Activated naive CD8-positive, alpha-beta T cell treated with anti-CD3 and anti-CD28 coated beads, Interleukin-2, amount 50 U/mL, for 24 hours (primary cell): ENCODE data around the gene ZCCHC14.
"Not testable (repeated sequence)": the region's sequence is repeated elsewhere in the genome, so short reads cannot be mapped to it uniquely, and the experiment has no call there.

Source experiments
- ATAC-seq: fragments of 150-1000 bp; cut with Tn5 transposase; one replicate; pipeline ENCODE4 v1.10.0; 2021
- DNase-seq: peaks from one replicate; pipeline ENCODE4 v3.0.0; 2021
- H3K27ac Mint-ChIP-seq: one replicate; pipeline ENCODE4 v1.8.0; 2021; ENCODE audit warnings: mild to moderate bottlenecking, mixed read lengths
- H3K27me3 Mint-ChIP-seq: one replicate; pipeline ENCODE4 v1.8.0; 2021; ENCODE audit warnings: mixed read lengths
- H3K36me3 Mint-ChIP-seq: one replicate; pipeline ENCODE4 v1.8.0; 2021; ENCODE audit warnings: low read depth, mixed read lengths
- H3K4me1 Mint-ChIP-seq: one replicate; pipeline ENCODE4 v1.8.0; 2021; ENCODE audit warnings: mixed read lengths
- H3K4me3 Mint-ChIP-seq: one replicate; pipeline ENCODE4 v1.8.0; 2021; ENCODE audit warnings: mild to moderate bottlenecking, moderate library complexity, mixed read lengths
- H3K9me3 Mint-ChIP-seq: one replicate; pipeline ENCODE4 v1.8.0; 2021; ENCODE audit warnings: mixed read lengths

The ZCCHC14 gene

DNA sequence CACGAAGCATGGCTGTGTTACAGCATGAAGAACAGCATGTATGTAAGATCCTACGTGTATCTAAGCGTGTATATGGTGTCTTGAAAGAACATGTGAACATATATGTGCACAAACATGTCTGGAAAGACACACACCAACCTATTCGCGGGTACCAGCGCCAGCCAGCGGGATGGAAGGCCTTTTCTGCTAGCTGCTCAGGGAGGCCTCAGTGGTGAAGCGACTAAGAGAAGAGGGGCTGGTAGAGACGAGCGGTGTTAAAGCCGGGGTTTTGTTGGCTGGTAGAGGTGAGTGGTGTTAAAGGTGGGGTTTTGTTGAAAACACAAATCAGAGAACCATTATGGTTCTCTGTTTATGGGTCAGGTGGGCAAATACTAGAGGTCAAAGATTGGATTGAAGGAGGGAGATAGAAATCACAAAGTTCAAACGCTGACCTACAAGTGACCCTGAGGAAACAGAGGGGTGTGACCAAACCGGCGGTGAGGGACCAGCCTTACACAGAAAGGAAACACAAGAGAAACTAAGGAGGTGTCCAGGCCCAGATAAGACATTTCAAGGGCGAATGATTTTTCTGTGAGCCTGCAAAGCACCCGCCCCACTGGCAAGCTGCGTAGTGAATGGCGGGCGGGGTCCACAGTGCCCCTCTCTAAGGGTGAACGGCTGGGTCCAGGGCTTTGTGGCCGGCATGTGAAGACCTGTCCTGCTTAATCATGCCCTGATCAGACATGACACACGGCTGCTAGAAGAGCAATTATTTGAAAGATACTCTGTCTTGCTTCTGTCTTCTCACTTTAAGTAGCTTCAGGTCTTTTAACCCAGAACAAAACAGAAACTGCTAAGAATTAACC, 8.1 kb downstream of the ZCCHC14 start:
- DNase-seq (no peak), ATAC-seq (no peak)
- Mint-ChIP-seq H3K27me3 (no peaks in the 10 kb centered on the region), H3K36me3 (peaks cover 11% of the 10 kb centered on the region), H3K4me1 (peaks cover 76% of the 10 kb centered on the region), H3K4me3 (no peak overlapping the region), H3K27ac (peak overlapping the region; percentile 0), H3K9me3 (no peaks in the 10 kb centered on the region)

DNA sequence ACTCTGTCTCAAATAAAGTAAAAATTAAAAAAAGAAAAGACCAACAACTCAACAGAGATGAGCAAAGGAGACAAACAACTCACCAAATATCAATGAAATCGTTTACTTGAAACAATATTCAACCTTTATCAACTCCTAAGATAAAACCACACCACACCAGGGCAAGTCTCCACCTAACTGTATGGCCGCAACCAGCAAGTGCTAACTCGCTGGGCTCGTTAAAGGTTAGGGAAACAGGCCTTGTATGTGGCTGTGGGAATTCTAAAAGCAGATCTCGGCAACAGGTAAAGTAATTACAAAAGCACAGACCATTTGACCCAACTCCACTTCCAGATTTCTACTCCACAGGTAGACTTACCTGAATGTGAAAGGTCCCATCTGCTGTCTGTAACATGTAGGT, 9.3 kb downstream of the ZCCHC14 start:
- peaks cover 65% of the 10 kb centered on the region for H3K4me1 Mint-ChIP-seq
- H3K27me3 Mint-ChIP-seq, result no peaks in the 10 kb centered on the region

DNA sequence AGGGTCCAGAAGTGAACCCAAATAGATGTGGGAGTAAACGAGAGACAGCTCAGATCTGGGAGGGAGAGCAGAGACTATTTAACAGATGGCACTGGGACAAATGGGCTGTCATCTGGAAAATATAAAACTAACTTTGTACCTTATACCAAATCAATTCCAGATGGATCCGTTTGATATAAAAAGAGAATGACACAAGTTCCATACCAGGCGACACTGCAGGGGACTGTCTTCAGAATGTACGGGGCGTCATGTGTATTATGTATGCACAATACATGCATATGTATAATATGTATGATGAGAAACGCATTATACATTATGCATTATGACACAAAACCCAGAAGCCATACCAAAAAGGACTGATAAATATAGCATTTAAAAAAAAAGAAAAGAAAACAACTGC, 10.2 kb downstream of the ZCCHC14 start:
- H3K27ac Mint-ChIP-seq, DNase-seq, H3K4me3 Mint-ChIP-seq, H3K9me3 Mint-ChIP-seq, H3K27me3 Mint-ChIP-seq, ATAC-seq: not testable (repeated sequence)
- Mint-ChIP-seq H3K4me1 (peaks cover 66% of the 10 kb centered on the region), H3K36me3 (peaks cover 13% of the 10 kb centered on the region)

More for the DNA sequence above, 9.3 kb downstream of the ZCCHC14 start:
- no peak overlapping the region for H3K4me3 Mint-ChIP-seq
- no peak for ATAC-seq
- no peaks in the 10 kb centered on the region for H3K9me3 Mint-ChIP-seq
- DNase-seq, result no peak
- peaks cover 11% of the 10 kb centered on the region for H3K36me3 Mint-ChIP-seq
- H3K27ac Mint-ChIP-seq, result no peak overlapping the region

DNA sequence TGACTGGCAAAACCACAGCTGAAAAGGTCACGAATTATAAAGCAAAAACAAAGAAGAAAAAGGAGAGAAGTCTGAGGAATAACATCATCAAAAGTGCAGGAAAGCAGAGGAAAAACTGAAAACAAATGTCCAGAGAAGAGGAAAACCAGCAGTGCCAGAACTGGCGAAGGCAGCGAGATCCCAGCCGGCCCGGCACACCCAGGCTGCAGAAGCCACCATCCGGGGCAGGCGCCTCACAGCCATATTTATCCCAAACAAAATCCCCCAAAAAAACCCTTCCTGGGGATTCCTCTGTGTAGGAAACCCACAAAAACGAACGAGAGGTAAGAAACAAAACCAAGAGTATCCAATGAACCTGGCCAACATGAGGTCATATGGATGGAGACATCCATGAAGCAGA, 10.6 kb downstream of the ZCCHC14 start:
- DNase-seq (no peak), ATAC-seq (no peak)
- no peaks in the 10 kb centered on the region for H3K9me3 Mint-ChIP-seq
- no peaks in the 10 kb centered on the region for H3K27me3 Mint-ChIP-seq
- no peak overlapping the region for H3K4me3 Mint-ChIP-seq
- H3K36me3 Mint-ChIP-seq, result peaks cover 11% of the 10 kb centered on the region
- H3K27ac Mint-ChIP-seq, result no peak overlapping the region
- peaks cover 62% of the 10 kb centered on the region for H3K4me1 Mint-ChIP-seq

DNA sequence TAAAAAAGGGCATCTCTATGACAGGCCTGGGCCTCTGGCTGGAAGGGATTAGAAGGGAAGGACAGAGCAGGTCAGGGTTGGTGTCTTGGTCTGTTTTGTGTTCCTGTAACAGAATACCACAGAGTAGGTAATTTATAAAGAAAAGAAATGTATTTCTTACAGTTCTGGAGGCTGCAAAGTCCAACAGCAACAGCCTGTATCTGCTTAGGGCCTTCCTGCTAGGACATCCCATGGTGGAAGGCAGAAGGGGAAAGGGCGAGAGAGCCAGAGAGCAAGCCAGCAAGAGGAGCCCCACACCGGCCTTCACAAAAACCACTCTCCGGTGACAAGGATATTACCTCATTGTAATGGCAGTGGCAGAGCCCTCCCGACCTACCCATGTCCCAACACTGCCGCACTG, 11.1 kb downstream of the ZCCHC14 start:
- H3K9me3 Mint-ChIP-seq, ATAC-seq, H3K4me3 Mint-ChIP-seq, DNase-seq, H3K27me3 Mint-ChIP-seq, H3K27ac Mint-ChIP-seq: not testable (repeated sequence)
- Mint-ChIP-seq H3K36me3 (peaks cover 11% of the 10 kb centered on the region), H3K4me1 (peaks cover 56% of the 10 kb centered on the region)

DNA sequence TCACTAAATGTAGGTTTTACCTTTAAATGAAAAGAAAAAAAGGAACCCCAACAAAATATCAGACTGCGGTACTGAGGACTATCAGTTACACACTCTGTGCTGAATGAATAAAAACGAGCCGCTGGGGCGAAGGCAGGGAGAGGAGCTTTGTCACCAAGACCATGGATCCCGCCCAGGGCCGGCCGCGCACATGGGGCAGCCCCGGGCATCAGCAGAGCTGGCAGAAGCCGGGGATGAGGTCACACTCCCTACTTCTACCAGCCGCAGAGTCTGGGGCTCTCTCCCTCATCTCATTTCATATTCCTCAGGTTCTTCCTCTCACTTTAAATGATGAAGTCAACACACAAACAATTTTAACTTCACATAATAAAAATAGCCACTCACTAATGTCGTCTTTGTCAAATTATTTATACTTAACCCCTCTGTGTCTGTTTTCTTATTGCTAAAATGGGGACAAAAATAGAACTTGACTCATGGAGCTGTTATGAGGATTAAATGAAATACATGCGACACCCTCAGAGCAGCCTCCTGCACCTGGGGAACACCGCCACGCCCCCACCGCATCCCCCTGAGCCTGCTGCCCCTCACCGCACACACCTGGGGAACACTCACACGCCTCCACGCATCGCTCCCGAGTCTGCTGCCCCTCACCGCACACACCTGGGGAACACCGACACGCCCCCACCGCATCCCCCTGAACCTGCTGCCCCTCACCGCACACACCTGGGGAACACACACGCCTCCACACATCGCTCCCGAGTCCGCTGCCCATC, 15.4 kb downstream of the ZCCHC14 start:
- not testable (repeated sequence) for H3K36me3 Mint-ChIP-seq, H3K4me3 Mint-ChIP-seq, ATAC-seq, H3K27me3 Mint-ChIP-seq, DNase-seq, H3K9me3 Mint-ChIP-seq, H3K27ac Mint-ChIP-seq
- H3K4me1 Mint-ChIP-seq, result peaks cover 28% of the 10 kb centered on the region

DNA sequence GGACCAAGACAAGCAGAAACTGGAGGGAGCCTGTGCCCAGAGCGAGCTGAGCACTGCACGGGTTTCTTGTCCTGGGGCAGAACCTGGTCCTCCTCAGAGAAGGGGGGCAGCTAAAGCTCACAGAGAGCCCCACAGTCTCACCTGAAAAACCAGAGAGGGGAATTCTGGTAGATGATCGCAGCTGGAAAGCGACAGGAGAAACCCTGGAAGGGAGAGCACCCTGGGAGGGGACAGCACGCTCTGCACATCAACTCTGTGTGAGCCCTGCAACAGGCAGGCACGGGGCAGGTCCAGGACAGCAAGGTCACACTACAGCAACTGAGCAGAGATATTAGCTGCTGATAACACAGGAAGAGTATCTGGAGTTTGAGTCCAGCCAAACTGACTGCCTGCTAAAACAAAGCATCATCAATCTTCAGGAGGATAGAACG, 18.2 kb downstream of the ZCCHC14 start:
- H3K4me3 Mint-ChIP-seq, result no peak overlapping the region
- no peak overlapping the region for H3K27ac Mint-ChIP-seq
- H3K36me3 Mint-ChIP-seq, result peaks cover 6% of the 10 kb centered on the region
- DNase-seq (no peak), ATAC-seq (no peak)
- H3K4me1 Mint-ChIP-seq, result peaks cover 26% of the 10 kb centered on the region
- no peaks in the 10 kb centered on the region for H3K27me3 Mint-ChIP-seq
- H3K9me3 Mint-ChIP-seq, result no peaks in the 10 kb centered on the region

DNA sequence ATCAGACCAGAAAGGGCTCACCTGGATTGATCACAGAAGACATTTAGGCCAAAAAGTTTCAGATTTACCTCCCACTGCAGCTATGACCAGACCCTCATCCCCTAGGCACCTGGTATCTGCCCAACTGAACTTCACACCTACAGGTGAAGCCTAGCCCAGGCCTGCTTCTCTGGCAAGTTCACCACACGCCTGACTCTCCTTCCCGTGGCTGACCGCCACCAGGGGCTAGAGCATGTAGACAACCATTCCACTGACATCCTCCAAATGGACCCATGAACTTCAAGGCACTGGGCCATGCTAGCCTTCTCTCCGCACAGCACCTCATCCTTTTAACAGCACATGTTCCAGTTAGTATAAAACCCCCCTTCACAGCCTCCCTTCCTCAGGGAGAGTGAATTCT, 18.8 kb downstream of the ZCCHC14 start:
- ATAC-seq (no peak), DNase-seq (no peak)
- H3K9me3 Mint-ChIP-seq, result no peaks in the 10 kb centered on the region
- peaks cover 26% of the 10 kb centered on the region for H3K4me1 Mint-ChIP-seq
- H3K27ac Mint-ChIP-seq, result no peak overlapping the region
- peaks cover 6% of the 10 kb centered on the region for H3K36me3 Mint-ChIP-seq
- H3K27me3 Mint-ChIP-seq, result no peaks in the 10 kb centered on the region
- no peak overlapping the region for H3K4me3 Mint-ChIP-seq

DNA sequence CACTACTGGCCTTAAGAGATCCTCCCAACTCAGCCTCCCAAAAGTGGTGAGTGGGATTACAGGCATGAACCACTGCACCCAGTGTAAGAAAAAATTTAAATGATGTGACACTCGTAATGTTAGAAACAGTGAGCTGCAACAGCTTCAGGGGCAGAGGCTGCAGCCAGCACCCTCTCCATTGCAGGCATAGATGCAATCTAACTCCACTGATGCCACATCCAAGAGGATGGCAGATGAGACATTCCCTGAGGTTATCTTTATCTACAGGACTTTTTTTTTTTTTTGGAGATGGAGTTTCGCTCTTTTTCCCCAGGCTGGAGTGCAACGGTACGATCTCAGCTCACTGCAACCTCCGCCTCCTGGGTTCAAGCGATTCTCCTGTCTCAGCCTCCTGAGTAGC, 19.9 kb downstream of the ZCCHC14 start:
- H3K36me3 Mint-ChIP-seq, result peaks cover 6% of the 10 kb centered on the region
- H3K4me1 Mint-ChIP-seq, result peaks cover 26% of the 10 kb centered on the region
- DNase-seq, result no peak
- no peak overlapping the region for H3K4me3 Mint-ChIP-seq
- H3K27ac Mint-ChIP-seq, result no peak overlapping the region
- H3K27me3 Mint-ChIP-seq, result no peaks in the 10 kb centered on the region
- no peaks in the 10 kb centered on the region for H3K9me3 Mint-ChIP-seq
- ATAC-seq, result no peak

DNA sequence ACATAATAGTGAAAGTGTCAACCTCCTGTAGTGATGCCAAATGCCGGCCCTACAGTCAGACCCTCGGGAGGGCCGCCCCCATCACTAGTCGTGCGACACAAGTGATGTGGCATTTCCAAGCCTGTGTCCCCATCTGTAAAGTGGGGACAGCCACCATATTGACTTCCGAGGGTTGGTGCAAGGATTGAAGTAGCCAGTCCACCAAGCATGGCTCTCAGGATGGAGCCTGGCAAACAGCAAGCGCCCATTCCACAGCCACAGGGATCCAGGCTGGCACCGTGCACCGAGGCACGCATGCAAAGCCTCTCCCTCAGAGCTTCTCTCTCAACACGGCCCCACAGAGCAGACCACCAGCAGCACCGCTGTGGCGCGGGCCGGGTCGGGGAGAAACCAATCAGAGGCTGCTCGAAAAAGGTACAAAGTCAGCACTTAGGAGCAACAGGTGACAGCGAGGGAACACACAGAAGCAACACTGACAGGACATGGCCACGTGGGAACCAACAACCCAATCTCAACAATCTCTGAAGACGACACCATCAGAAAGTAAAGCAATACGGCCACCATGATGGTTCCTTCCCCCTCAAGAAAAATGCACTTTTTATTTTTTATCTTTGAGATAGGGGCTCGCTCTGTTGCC, 20.6 kb downstream of the ZCCHC14 start:
- Mint-ChIP-seq H3K4me1 (peaks cover 24% of the 10 kb centered on the region), H3K27me3 (no peaks in the 10 kb centered on the region), H3K4me3 (no peak overlapping the region), H3K9me3 (no peaks in the 10 kb centered on the region), H3K27ac (no peak overlapping the region), H3K36me3 (peaks cover 4% of the 10 kb centered on the region)
- DNase-seq (no peak), ATAC-seq (no peak)

DNA sequence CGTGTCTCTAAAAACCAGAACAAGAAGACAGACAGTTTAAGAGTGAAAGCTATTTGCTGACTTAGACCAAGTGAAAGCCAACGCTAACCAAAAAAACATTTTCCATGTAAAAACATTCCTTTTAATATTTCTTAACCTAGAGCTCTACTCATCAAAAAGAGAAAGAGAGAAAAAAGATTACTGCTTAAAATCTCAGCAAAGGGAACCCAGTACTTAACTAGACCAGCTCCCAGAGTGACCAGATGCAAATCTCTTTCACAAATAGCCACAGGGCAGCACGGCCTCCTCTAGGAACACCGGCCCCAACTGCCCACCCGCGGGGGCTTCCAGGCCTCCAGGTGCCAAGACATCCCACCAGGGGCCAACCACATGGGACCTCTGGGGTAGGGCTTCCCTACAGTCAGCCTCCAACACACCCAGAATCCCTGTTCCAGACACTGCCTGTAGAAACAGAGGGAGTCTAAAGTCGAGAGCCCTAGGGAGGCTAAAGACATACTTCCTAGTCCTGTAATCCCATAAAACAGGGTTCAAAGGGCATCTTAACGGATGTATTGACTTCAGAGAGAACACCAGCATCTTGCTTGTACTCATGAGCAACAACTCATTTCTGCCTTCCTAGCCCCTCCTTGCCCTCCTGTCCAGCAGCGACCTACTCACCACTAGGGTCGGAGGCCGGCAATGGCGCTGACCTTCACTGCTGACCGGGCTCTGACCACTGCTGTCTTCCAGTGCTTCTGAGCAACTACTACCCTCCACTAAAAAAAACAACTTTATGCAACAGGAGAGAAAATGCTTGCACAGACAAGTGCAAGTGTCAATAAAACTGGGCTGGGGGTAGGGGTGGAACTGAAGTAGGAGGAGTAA, 21.3 kb downstream of the ZCCHC14 start:
- H3K27me3 Mint-ChIP-seq, result no peaks in the 10 kb centered on the region
- H3K4me1 Mint-ChIP-seq, result peaks cover 26% of the 10 kb centered on the region
- ATAC-seq, result no peak
- no peaks in the 10 kb centered on the region for H3K9me3 Mint-ChIP-seq
- no peak for DNase-seq
- H3K4me3 Mint-ChIP-seq, result no peak overlapping the region
- peaks cover 4% of the 10 kb centered on the region for H3K36me3 Mint-ChIP-seq
- no peak overlapping the region for H3K27ac Mint-ChIP-seq

DNA sequence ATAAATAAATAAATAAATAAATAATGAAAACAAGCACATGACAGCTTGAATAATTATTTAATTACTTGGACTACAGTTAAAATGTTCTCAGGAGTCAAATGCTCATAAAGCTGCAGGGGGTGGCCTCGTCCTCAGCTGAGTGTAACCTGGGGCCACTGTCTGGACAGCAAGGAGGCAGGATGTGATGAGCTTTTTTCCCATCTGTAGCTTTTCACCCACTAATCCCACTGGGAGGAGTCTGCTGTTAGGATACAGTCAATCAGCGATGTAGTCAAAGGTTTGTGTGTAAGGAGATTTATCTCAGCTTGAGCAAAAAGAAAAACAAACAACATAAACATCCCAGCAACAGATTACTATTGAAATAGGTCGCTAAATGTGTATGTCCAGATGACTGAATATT, 22.5 kb downstream of the ZCCHC14 start:
- peaks cover 33% of the 10 kb centered on the region for H3K4me1 Mint-ChIP-seq
- DNase-seq, result no peak
- H3K4me3 Mint-ChIP-seq, result no peak overlapping the region
- peaks cover 4% of the 10 kb centered on the region for H3K36me3 Mint-ChIP-seq
- no peak overlapping the region for H3K27ac Mint-ChIP-seq
- ATAC-seq, result no peak
- H3K27me3 Mint-ChIP-seq, result no peaks in the 10 kb centered on the region
- H3K9me3 Mint-ChIP-seq, result no peaks in the 10 kb centered on the region

DNA sequence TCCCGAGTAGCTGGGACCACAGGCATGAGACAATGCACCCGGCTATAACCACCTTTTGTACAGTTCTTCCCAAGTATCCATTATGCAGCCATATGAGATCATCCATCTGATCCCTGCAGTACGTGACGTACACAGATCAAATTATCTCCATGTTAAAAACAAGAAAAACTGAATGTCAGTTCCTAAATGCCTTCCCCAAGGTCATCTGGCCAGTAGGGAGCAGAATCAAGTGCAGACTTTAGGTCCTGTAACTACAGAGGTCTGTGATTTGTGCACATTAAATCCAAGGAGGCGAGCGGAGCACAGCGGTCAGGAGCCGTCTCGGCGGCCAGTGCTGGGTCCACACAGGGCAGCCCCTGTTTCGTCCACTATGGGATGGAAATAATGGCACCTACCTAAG, 23.7 kb downstream of the ZCCHC14 start:
- H3K36me3 Mint-ChIP-seq, result peaks cover 2% of the 10 kb centered on the region
- H3K27me3 Mint-ChIP-seq, result no peaks in the 10 kb centered on the region
- DNase-seq (no peak), ATAC-seq (no peak)
- no peaks in the 10 kb centered on the region for H3K9me3 Mint-ChIP-seq
- H3K4me3 Mint-ChIP-seq, result no peak overlapping the region
- peaks cover 44% of the 10 kb centered on the region for H3K4me1 Mint-ChIP-seq
- no peak overlapping the region for H3K27ac Mint-ChIP-seq

DNA sequence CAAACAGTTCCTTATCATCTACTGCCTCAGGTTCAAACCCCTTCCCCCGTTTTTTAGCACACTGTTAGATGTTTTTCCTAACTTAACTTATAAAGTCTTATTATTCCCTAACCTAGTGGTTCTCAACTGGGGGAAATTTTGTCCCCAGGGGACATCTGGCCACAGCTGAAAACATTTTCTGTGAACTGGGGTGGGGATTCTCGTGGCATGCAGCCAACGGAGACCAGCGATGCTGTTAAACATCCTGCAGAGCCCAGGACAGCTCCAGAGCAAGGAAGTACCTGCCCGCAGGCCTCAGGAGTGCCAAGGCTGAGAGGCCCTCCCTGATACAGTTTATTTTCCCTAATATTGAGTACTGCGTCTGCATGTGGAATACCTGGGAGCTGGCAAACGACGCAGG, 24.3 kb downstream of the ZCCHC14 start:
- DNase-seq (no peak), ATAC-seq (no peak)
- no peak overlapping the region for H3K27ac Mint-ChIP-seq
- H3K9me3 Mint-ChIP-seq, result no peaks in the 10 kb centered on the region
- H3K4me1 Mint-ChIP-seq, result peaks cover 46% of the 10 kb centered on the region
- H3K36me3 Mint-ChIP-seq, result peaks cover 2% of the 10 kb centered on the region
- H3K27me3 Mint-ChIP-seq, result no peaks in the 10 kb centered on the region
- H3K4me3 Mint-ChIP-seq, result no peak overlapping the region
